NCI-H146 (cell line): ENCODE data around the gene HIBADH.

Source experiments
- DNase-seq: peaks from one replicate; lab custom pipeline; 2025; lab: John Stamatoyannopoulos, UW

HIBADH gene

GRCh38 chr7:27491534-27491933, 171.1 kb downstream of the HIBADH start:
- DNase-seq = no peak

GRCh38 chr7:27487509-27487908, 175.2 kb downstream of the HIBADH start:
- no peak for DNase-seq

- DNase-seq = no peak
Observed at GRCh38 chr7:27484451-27484850, 178.2 kb downstream of the HIBADH start.

GRCh38 chr7:27482219-27482618, 180.5 kb downstream of the HIBADH start:
- no peak for DNase-seq

- DNase-seq = no peak
Observed at GRCh38 chr7:27478556-27478955, 184.1 kb downstream of the HIBADH start.

- DNase-seq = no peak
Observed at GRCh38 chr7:27478084-27478483, 184.6 kb downstream of the HIBADH start.

GRCh38 chr7:27476493-27476892, 186.2 kb downstream of the HIBADH start:
- no peak for DNase-seq
